Hepatocyte (in vitro differentiated cells): ENCODE results near the gene DCAF5. TPM values are rescaled to one million over a fixed set of nuclear protein-coding genes. Genes with fewer than 3 reads are reported as not detected.
A peak's percentile ranks its signal among the peaks of the same experiment; 100 is the strongest.

Source experiments
- DNase-seq: peaks from one replicate; pipeline ENCODE4 v3.0.0-alpha.2; 2016; ENCODE audit warnings: low spot score
- H2AFZ ChIP-seq: fragments of 200-600 bp; sonication (generic); 2 replicates; pipeline ENCODE4 v1.6.0; 2016; ENCODE audit warnings: antibody characterized with exemption, mild to moderate bottlenecking
- H3K27ac ChIP-seq: fragments of 200-600 bp; sonication (generic); 2 replicates; pipeline ENCODE4 v1.5.1; 2016; ENCODE audit warnings: mild to moderate bottlenecking
- H3K27me3 ChIP-seq: fragments of 200-600 bp; sonication (generic); 2 replicates; pipeline ENCODE4 v1.6.1; 2016
- H3K36me3 ChIP-seq: fragments of 200-600 bp; sonication (generic); replicated peaks from 2 replicates; pipeline ENCODE4 v1.5.1; 2016; ENCODE audit warnings: low read depth; ENCODE audit not compliant: insufficient read depth
- H3K4me1 ChIP-seq: fragments of 200-600 bp; sonication (generic); 2 replicates; pipeline ENCODE4 v1.5.1; 2016; ENCODE audit warnings: mild to moderate bottlenecking, moderate library complexity; ENCODE audit not compliant: insufficient read depth
- H3K4me2 ChIP-seq: fragments of 200-600 bp; sonication (generic); 2 replicates; pipeline ENCODE4 v1.6.0; 2016
- H3K4me3 ChIP-seq: fragments of 200-600 bp; sonication (generic); 2 replicates; pipeline ENCODE4 v1.5.1; 2016; ENCODE audit warnings: mild to moderate bottlenecking
- H3K79me2 ChIP-seq: fragments of 200-600 bp; sonication (generic); 2 replicates; pipeline ENCODE4 v1.6.0; 2017; ENCODE audit warnings: mild to moderate bottlenecking
- H3K9me2 ChIP-seq: fragments of 200-600 bp; sonication (generic); replicated peaks from 2 replicates; pipeline ENCODE4 v1.6.0; 2017; ENCODE audit warnings: mild to moderate bottlenecking; ENCODE audit not compliant: insufficient read depth
- H3K9me3 ChIP-seq: fragments of 200-600 bp; sonication (generic); 2 replicates; pipeline ENCODE4 v1.5.1; 2016; ENCODE audit warnings: low read depth, mild to moderate bottlenecking
- H4K20me1 ChIP-seq: fragments of 200-600 bp; sonication (generic); 2 replicates; pipeline ENCODE4 v1.6.0; 2016; ENCODE audit warnings: mild to moderate bottlenecking; ENCODE audit not compliant: insufficient read depth, poor library complexity, severe bottlenecking
- EZH2 ChIP-seq: fragments of 200-600 bp; sonication (generic); IDR thresholded peaks from 2 replicates; pipeline ENCODE4 v1.6.1; 2016; ENCODE audit warnings: antibody characterized with exemption, mild to moderate bottlenecking, borderline replicate concordance
- EZH2phosphoT487 ChIP-seq: fragments of 200-600 bp; sonication (generic); IDR thresholded peaks from one replicate; pipeline ENCODE4 v1.6.1; 2018; ENCODE audit warnings: antibody characterized with exemption, mild to moderate bottlenecking, low read depth, moderate library complexity; ENCODE audit not compliant: unreplicated experiment, severe bottlenecking
- WGBS: methylation state at CpG from one replicate; pipeline ENCODE4 v1.1.6; 2016; ENCODE audit warnings: low lambda C conversion rate; ENCODE audit errors: missing lambda C conversion rate; 5-methylcytosine and 5-hydroxymethylcytosine counted together
- polyA plus RNA-seq: library from polyadenylated mRNA; unstranded; fragments of >200 nt; fragmentation: Nextera tagmentation; extraction: Ambion mirVana; gene quantifications from 2 replicates; pipeline ENCODE4 v1.2.1, GENCODE V29; 2016
- small RNA-seq: library from RNA; depleted of rRNA; stranded (forward); fragments of <200 nt; gene quantifications from one replicate; pipeline ENCODE3, GENCODE V24; 2014
- total RNA-seq: library from RNA; depleted of rRNA; stranded (reverse); fragments of >200 nt; gene quantifications from 2 replicates; pipeline ENCODE4 v1.2.3, GENCODE V29; 2014
- TF ChIP-seq, protein P1 (sequence below): fragments of 200-600 bp; sonication (generic); IDR thresholded peaks from 2 replicates; pipeline ENCODE4 v1.5.1; 2016; ENCODE audit warnings: antibody characterized with exemption, mild to moderate bottlenecking; ENCODE audit not compliant: poor library complexity

Gene DCAF5
- total and polyA plus RNA-seq, 2 experiments from 2014 or later, result 34.4 to 47.6 TPM

DNA sequence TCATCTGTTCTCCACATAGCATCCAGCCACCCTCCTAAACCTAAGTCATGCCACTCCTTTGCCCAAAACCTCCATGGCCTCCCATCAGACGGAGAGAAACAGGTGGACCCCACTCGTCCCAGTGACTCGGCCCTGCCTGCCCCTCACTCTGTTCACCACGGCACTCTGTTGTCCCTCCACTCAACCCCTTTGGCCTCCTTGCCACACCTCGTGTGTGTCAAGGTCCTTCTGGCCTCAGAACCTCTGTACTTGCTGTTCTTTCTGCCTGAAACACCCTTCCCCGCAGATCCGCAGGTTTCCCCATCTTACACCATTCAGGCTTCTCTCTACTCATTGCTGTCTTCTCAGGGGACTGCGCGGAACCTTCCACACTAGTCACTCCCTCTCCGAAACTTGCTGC, 149.3 kb downstream of the DCAF5 start:
- Histone ChIP-seq H3K4me3 (no peak overlapping the region), H3K36me3 (no peaks in the 10 kb centered on the region), H3K9me2 (no peaks in the 10 kb centered on the region), H2AFZ (no peak overlapping the region), H3K4me2 (no peak overlapping the region), H3K9me3 (no peaks in the 10 kb centered on the region), H3K79me2 (no peaks in the 10 kb centered on the region), H3K4me1 (peaks cover 8% of the 10 kb centered on the region), H3K27me3 (no peaks in the 10 kb centered on the region), H4K20me1 (no peaks in the 10 kb centered on the region), H3K27ac (no peak overlapping the region)
- WGBS, result 84% methylated on average over 10 of the region's 10 CpGs
- no peak for DNase-seq
- TF ChIP-seq EZH2 (no peak), EZH2phosphoT487 (no peak)
- TF ChIP-seq, protein P1, sequence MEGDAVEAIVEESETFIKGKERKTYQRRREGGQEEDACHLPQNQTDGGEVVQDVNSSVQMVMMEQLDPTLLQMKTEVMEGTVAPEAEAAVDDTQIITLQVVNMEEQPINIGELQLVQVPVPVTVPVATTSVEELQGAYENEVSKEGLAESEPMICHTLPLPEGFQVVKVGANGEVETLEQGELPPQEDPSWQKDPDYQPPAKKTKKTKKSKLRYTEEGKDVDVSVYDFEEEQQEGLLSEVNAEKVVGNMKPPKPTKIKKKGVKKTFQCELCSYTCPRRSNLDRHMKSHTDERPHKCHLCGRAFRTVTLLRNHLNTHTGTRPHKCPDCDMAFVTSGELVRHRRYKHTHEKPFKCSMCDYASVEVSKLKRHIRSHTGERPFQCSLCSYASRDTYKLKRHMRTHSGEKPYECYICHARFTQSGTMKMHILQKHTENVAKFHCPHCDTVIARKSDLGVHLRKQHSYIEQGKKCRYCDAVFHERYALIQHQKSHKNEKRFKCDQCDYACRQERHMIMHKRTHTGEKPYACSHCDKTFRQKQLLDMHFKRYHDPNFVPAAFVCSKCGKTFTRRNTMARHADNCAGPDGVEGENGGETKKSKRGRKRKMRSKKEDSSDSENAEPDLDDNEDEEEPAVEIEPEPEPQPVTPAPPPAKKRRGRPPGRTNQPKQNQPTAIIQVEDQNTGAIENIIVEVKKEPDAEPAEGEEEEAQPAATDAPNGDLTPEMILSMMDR, result no peak

DNA sequence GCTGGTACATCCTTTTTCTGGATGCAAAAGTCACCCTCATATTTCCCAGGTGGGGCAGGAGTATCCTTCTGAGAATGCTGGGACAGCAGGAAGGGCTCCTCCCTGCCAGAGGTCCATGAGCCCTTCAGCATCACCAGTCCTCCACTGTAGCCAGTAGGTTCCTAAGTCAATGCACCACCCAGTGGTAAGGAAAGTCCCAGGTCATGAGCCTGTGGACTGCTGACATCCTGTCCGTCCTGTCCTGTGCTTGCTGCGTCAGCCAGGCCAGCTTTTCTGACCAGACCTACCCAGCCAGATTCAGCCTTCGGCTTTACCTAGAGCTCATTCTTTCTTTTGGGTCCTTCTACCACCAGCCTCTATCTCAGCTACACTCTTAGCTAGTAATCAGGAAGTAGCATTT, 150.8 kb downstream of the DCAF5 start:
- H3K9me3 ChIP-seq, result no peaks in the 10 kb centered on the region
- H2AFZ ChIP-seq, result no peak overlapping the region
- H3K4me2 ChIP-seq, result no peak overlapping the region
- H3K9me2 ChIP-seq, result no peaks in the 10 kb centered on the region
- peaks cover 8% of the 10 kb centered on the region for H3K4me1 ChIP-seq
- H3K27me3 ChIP-seq, result no peaks in the 10 kb centered on the region
- no peaks in the 10 kb centered on the region for H3K79me2 ChIP-seq
- no peak overlapping the region for H3K27ac ChIP-seq
- H4K20me1 ChIP-seq, result no peaks in the 10 kb centered on the region
- DNase-seq, result peak; percentile 40
- H3K4me3 ChIP-seq, result no peak overlapping the region
- H3K36me3 ChIP-seq, result no peaks in the 10 kb centered on the region
- TF ChIP-seq, protein P1, result peak; percentile 28
- TF ChIP-seq EZH2phosphoT487, result no peak
- WGBS, result 64% methylated on average over 3 of the region's 3 CpGs

DNA sequence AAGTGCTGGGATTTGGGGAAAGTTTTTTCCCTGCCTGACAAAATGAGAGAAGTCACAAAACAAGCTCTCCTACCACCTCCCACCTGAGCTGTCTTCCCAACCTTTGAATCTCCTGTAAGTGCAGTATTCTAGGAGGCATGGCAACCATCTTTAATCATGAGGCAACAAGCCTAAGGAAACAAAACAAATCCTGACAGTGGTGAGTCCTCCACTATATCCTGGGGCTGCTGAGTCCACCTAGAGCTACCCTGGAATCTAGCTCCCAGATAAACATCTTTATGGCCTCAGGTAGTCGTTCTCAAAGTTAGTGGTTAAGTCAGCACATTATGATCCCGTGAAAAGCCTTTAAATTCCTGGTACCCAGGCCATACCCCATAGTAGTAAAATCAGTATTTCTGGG, 151.5 kb downstream of the DCAF5 start:
- 43% methylated on average over 2 of the region's 2 CpGs for WGBS

More for the DNA sequence above, 151.5 kb downstream of the DCAF5 start:
- Histone ChIP-seq H3K36me3 (no peaks in the 10 kb centered on the region), H4K20me1 (no peaks in the 10 kb centered on the region), H2AFZ (no peak overlapping the region), H3K79me2 (no peaks in the 10 kb centered on the region), H3K9me3 (no peaks in the 10 kb centered on the region), H3K27me3 (no peaks in the 10 kb centered on the region), H3K27ac (no peak overlapping the region), H3K9me2 (no peaks in the 10 kb centered on the region), H3K4me3 (no peak overlapping the region), H3K4me2 (no peak overlapping the region), H3K4me1 (peaks cover 8% of the 10 kb centered on the region)
- no peak for DNase-seq
- TF ChIP-seq, protein P1, result no peak
- TF ChIP-seq EZH2, result no peak
- TF ChIP-seq EZH2phosphoT487, result no peak

Small RNAs within 50 kb of the gene (small RNA-seq; reads per million reads assigned to genes)
- gene RF00019 (not detected), gene RPS29P1 (not detected)

Other genes starting within 250 kb of the DCAF5 start
- gene ACTN1, start 173.8 kb downstream of the DCAF5 start, total RNA-seq, result 82.2 and 88.0 TPM in 2 replicates
- 157 and 163 TPM in 2 replicates for gene ACTN1, start 173.8 kb downstream of the DCAF5 start, polyA plus RNA-seq
- 18.1 and 18.3 TPM in 2 replicates for gene EXD2, start 38.4 kb upstream of the DCAF5 start, total RNA-seq
- gene EXD2, start 38.4 kb upstream of the DCAF5 start, polyA plus RNA-seq, result 13.5 and 16.2 TPM in 2 replicates
- 1.7 and 2.4 TPM in 2 replicates for gene GALNT16, start 107.0 kb upstream of the DCAF5 start, total RNA-seq
- gene GALNT16, start 107.0 kb upstream of the DCAF5 start, polyA plus RNA-seq, result 1.7 and 2.6 TPM in 2 replicates
- 147 and 163 TPM in 2 replicates for gene ERH, start 245.2 kb upstream of the DCAF5 start, total RNA-seq
- gene ERH, start 245.2 kb upstream of the DCAF5 start, polyA plus RNA-seq, result 181 and 219 TPM in 2 replicates
- gene SLC39A9, start 245.6 kb upstream of the DCAF5 start, total RNA-seq, result 109 TPM in 2 replicates
- 29.4 and 33.4 TPM in 2 replicates for gene SLC39A9, start 245.6 kb upstream of the DCAF5 start, polyA plus RNA-seq